ENCODE data around the gene ANKHD1.

ANKHD1 gene, protein sequence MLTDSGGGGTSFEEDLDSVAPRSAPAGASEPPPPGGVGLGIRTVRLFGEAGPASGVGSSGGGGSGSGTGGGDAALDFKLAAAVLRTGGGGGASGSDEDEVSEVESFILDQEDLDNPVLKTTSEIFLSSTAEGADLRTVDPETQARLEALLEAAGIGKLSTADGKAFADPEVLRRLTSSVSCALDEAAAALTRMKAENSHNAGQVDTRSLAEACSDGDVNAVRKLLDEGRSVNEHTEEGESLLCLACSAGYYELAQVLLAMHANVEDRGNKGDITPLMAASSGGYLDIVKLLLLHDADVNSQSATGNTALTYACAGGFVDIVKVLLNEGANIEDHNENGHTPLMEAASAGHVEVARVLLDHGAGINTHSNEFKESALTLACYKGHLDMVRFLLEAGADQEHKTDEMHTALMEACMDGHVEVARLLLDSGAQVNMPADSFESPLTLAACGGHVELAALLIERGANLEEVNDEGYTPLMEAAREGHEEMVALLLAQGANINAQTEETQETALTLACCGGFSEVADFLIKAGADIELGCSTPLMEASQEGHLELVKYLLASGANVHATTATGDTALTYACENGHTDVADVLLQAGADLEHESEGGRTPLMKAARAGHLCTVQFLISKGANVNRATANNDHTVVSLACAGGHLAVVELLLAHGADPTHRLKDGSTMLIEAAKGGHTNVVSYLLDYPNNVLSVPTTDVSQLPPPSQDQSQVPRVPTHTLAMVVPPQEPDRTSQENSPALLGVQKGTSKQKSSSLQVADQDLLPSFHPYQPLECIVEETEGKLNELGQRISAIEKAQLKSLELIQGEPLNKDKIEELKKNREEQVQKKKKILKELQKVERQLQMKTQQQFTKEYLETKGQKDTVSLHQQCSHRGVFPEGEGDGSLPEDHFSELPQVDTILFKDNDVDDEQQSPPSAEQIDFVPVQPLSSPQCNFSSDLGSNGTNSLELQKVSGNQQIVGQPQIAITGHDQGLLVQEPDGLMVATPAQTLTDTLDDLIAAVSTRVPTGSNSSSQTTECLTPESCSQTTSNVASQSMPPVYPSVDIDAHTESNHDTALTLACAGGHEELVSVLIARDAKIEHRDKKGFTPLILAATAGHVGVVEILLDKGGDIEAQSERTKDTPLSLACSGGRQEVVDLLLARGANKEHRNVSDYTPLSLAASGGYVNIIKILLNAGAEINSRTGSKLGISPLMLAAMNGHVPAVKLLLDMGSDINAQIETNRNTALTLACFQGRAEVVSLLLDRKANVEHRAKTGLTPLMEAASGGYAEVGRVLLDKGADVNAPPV (N-terminal part only)

DNA sequence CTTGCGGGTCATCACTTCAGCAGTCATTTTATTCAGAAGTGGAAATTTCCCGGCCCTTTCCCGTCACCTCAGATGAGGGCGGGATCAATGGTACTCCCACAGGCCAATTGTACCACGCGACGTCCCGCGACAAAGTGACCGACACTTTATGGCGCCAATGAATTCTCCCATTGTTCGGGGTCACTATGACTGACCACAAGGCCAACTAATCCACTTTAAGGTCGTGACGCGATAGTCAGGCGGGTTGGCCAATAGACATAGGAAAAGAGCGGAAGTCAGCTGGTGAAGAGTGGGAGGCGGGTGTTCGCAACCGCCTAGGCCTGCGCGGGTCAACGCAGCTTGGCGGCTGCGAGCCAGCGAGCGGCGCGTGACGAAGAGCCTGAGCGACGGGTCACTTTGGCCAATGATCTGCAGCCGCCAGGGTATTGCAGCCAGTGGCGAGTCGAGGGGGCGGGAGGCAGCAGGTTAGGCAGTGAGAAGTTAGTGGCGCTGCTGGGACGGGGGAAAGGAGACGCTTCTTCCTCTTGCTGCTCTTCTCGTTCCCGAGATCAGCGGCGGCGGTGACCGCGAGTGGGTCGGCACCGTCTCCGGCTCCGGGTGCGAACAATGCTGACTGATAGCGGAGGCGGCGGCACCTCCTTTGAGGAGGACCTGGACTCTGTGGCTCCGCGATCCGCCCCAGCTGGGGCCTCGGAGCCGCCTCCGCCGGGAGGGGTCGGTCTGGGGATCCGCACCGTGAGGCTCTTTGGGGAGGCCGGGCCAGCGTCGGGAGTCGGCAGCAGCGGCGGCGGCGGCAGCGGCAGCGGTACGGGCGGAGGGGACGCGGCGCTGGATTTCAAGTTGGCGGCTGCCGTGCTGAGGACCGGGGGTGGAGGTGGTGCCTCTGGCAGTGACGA is at the start of gene ANKHD1:
ANKHD1 (plus strand) TSS at position 472 of the 896 bp plus-strand sequence; CDS start at position 607, 135 bp downstream.
- DNase-seq, result peak; percentile 98

DNA sequence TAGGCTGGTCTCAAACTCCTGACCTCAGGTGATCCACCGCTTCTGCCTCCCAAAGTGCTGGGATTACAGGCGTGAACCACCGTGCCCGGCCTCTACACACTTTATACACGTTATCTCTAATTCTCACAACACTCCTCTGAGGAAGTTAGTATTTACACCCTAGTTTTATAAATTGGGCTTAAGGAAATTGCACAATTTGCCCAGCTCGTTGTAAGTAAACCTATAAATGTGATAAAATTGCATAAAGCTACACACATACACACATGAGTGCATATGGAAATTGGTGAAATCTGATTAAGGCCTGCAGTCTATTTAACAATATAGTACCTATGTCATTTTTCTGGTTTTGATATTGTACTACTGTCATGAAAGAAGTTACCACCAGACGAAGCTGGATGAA is 46.1 kb upstream of the ANKHD1 start:
- DNase-seq, result no peak

DNA sequence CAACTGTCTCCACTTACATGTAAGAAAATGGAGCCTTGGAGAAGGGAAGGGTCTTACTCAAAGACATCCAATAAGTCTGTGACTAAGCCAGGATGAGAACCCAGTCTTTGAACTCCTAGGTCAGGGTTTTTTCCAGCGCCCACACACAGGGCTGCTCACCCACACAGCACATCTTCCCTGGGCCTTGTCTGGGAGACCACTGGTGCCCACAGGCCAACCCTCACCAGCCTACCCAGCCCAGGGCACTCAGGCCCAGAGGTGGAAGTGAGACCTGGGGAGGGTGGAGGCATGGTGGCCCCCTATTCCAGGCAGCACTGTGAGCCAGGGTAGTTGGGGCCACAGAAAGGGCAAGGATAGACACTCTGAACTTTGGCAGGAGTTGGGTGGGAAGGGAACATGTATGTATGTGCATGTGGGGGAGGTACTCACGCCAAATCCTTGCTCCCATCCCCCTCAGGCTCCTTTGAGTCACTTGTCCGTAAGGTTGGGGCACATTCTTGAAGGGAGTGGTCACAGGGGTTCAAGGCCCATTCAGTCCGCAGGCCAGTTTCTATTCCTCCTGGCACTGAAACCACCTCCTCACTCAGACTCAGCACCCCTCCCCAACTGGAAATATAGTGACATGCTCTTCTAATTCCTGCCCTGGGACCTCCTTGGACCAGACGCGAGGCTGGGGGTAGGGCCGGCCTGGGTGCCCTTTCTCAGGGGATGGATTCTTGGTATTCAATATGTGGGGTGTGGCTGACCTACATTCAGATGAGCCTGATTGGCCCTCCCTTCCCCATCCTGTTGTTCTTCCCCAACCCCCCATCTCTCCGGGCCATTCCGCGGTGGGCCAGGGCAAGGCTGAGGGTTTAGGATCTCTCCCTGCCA is 44.5 kb upstream of the ANKHD1 start:
- no peak for DNase-seq

DNA sequence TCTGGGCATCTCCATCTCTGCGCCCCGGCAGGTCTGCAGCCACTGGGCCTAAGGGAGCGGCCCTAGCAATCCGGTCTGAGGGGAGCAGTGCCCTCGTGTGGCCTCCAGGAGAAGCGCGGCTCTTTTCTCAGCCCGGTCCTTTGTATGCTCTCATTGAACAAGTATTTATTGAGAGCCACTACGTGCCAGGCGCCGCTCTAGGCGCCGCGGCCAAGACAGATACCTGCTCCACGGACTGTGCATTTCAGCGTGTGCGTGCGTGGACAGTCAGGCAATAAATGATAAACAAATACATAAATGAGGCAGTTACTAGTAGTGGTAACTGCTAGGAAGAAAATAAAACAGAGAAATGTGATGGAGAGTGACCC is 43.9 kb upstream of the ANKHD1 start:
- peak; percentile 68 for DNase-seq

DNA sequence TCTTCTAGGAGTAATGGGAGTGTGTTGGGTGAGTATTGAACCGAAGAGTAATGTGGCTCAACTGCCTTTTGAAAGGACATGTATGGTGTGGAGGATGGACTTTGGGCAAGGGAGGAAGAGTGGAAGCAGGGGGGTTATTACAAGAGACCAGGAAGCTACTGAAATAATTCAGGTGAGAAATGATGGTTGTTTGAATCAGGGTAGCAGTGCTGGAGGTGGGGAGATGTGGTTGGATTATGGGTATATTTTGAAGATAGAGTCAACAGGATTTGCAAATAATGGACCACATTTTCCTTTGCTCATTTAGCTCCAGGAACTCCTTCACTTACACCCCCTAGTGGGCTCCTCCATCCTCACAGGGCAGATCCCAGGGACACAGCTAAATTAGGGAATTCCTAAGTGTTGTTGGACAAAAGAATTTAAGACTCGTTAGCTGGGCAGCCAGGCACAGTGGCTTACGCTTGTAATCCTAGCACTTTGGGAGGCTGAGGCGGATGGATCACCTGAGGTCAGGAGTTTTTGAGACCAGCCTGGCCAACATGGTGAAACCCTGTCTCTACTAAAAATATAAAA is 42.8 kb upstream of the ANKHD1 start:
- DNase-seq, result no peak

DNA sequence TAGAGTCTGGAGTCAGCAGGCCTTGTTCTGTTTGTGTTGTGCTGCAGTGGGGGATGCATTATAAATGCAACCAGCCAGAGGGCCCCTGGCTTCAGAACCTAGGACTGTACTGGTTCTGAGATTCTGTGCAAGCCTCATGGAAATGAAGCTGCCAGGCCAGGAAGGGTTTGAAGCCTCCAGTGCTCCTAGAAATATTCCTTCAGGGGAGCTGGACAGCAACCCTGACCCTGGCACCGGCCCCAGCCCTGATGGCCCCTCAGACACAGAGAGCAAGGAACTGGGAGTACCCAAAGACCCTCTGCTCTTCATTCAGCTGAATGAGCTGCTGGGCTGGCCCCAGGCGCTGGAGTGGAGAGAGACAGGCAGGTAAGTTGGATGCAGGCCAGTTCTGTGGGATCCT is 41.5 kb upstream of the ANKHD1 start, which contains the start of gene SLC4A9:
SLC4A9 (plus strand) TSS at position 94 of the 400 bp plus-strand sequence; CDS start at position 137, 43 bp downstream.
- no peak for DNase-seq

DNA sequence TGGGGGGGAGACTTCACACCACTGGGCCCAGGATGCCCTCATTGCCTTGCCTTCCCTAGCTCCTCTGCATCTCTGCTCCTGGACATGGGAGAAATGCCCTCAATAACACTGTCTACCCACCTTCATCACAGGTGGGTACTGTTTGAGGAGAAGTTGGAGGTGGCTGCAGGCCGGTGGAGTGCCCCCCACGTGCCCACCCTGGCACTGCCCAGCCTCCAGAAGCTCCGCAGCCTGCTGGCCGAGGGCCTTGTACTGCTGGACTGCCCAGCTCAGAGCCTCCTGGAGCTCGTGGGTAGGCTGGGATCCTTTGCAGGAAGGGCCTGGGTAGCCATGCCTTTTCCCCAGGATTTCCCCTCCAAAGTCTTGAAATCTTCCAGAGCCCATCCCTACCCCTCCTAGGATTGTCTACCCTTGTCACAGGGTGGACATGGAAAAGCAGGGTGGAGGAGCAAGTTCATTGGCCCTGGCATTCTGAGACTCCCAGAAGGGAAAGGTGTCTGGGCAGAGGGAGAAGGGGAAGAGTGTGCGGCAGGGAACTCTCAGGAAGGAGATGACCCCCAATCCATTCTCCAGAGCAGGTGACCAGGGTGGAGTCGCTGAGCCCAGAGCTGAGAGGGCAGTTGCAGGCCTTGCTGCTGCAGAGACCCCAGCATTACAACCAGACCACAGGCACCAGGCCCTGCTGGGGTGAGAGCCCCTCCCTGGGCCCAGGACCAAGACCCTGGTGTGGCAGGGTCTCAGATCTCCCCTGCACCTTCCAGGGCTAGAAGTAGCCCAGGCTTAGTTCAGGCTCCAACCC is 40.8 kb upstream of the ANKHD1 start:
- DNase-seq, result no peak

DNA sequence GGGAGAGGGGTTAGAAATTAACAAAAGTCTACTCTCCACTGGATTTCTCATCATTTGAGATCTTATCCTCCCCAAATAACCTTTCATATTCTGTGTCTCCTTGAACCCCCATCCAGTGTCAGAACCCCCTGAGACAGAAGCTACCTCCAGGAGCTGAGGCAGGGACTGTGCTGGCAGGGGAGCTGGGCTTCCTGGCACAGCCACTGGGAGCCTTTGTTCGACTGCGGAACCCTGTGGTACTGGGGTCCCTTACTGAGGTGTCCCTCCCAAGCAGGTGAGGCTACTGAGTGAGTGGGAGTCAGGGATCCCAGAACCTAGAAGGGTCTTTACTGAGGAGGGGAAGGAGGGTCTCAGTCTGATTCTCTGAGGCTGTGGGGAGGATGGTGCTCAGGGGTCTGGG is 39.7 kb upstream of the ANKHD1 start:
- DNase-seq, result no peak

DNA sequence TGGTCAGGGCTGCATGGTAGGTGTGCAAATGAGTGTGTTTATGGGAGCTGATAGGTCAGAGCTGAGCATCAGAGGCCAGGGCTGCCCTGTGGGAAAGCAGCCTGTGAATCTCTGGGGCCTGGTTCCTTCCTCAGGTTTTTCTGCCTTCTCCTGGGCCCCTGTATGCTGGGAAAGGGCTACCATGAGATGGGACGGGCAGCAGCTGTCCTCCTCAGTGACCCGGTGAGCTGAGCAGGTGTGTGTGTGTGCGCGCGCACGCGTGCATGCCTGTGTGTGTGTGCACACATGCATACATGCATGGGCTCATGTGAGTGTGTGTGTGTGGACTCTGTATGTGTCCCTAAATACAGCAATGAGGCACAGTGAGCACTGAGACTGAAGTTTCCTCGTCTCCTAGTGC is 39.3 kb upstream of the ANKHD1 start:
- no peak for DNase-seq

DNA sequence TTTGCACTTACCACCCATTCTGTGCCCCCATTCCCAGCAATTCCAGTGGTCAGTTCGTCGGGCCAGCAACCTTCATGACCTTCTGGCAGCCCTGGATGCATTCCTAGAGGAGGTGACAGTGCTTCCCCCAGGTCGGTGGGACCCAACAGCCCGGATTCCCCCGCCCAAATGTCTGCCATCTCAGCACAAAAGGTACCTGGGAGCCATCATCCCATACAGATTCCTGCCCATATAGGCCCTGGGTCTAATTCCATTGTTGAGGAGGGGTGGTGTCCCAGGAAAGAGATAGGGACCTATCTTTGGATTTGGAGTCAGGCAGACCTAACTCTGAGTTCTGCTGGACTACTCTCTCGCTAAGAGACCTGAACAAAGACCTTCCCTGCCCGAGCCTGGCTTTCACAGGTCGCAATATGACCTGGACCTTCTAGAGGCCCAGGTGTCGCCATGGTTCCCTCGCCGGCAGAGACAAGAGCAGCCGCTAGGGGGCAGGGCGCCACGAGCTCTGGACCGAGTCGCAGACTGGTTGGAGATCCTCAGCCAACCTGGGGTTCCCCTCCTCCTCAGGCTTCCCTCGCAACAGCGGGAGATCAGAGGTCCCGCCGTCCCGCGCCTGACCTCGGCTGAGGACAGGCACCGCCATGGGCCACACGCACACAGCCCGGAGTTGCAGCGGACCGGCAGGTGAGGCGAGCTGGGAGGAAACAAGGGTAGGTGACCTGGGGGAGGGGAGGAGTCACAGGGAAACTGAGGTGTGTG is 38.6 kb upstream of the ANKHD1 start:
- peak; percentile 77 for DNase-seq

DNA sequence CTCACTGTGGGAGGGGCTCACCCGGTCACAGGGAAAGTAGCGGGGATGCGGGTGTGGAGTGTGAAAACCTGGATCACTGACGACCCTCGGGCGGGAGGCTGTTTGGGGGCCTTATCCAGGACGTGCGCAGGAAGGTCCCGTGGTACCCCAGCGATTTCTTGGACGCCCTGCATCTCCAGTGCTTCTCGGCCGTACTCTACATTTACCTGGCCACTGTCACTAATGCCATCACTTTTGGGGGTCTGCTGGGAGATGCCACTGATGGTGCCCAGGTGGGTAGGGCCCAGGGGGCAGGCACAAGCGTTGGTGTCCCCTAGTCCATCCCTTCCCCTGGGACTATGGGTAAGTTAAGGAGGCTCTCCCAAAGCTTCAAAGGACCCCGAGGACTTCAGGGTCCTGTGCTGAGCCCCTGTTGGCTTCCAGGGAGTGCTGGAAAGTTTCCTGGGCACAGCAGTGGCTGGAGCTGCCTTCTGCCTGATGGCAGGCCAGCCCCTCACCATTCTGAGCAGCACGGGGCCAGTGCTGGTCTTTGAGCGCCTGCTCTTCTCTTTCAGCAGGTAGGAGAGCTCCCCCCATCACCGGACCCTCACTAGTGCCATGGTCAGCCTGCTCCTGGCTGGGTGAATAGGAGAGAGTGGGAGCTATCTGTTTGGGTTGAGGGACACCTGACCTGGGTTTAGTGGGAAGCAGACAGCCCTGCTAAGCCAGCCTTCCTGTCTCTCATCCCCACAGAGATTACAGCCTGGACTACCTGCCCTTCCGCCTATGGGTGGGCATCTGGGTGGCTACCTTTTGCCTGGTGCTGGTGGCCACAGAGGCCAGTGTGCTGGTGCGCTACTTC is 37.8 kb upstream of the ANKHD1 start:
- DNase-seq, result no peak

DNA sequence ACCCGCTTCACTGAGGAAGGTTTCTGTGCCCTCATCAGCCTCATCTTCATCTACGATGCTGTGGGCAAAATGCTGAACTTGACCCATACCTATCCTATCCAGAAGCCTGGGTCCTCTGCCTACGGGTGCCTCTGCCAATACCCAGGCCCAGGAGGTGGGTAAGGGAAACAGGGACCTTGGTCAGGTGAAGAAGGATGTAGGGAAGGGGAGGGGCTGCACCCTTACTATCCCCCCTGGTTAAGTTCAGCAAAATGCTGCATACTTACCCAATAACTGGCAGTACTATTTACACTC is 37.2 kb upstream of the ANKHD1 start:
- no peak for DNase-seq

DNA sequence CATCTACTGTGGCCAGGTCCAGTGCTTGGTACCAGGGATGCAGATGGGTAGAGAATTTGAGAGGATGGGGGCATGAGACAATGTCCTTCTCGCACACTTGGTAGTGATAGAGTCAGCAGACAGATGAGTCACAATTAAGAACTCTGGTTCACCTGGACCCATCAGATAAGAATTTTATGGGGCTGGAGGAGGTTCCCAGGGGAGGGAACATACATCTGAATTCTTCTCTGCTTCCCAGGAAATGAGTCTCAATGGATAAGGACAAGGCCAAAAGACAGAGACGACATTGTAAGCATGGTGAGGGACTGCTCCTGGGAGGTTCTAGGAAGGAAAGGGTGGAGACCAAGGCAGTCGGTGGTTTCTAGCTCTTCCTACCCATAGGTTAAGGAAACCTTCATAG is 36.4 kb upstream of the ANKHD1 start:
- no peak for DNase-seq

DNA sequence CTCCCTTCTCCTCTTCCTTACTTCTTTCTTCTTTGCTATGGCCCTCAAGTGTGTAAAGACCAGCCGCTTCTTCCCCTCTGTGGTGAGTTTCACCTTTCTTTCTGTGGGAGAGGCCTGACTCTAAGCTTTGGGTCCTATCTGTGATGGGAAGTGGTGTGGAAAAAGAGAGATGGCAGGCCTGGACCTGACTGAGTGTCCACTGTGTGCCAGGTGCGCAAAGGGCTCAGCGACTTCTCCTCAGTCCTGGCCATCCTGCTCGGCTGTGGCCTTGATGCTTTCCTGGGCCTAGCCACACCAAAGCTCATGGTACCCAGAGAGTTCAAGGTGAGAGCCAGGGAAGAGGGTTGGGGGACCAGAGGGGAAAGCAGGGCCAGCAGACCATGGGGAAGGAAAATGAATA is 35.7 kb upstream of the ANKHD1 start:
- DNase-seq, result no peak

DNA sequence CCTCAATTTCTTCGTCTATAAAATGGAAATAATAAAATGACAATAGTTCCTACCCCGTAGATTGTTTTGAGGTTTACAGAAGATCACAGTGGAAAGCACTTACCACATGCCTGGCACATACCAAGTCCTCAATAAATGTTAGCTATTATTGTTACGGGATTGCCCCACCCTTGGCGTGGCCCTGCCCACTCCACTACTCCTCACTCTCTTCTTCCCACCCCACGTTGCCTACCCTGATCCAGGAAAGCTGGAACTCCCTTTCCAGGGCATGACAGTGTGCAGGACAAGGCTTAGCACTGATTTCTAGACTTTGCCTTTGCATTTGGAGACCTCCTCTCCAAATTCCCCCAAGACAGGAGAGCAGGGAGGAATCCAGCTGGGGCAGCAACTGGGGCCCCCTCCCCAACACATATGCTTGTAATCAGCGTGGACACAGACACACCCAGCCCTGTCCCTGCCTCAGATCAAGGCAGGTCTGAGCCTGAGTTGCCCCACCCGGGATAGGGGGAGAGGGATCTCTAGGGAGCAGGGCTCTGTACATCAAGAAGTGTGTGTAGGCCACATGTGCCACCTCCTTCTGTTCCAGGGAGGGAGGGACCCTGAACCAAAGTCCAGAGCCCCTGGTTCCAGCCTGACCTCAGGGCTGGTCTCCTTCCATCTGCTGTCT is 34.9 kb upstream of the ANKHD1 start:
- no peak for DNase-seq

DNA sequence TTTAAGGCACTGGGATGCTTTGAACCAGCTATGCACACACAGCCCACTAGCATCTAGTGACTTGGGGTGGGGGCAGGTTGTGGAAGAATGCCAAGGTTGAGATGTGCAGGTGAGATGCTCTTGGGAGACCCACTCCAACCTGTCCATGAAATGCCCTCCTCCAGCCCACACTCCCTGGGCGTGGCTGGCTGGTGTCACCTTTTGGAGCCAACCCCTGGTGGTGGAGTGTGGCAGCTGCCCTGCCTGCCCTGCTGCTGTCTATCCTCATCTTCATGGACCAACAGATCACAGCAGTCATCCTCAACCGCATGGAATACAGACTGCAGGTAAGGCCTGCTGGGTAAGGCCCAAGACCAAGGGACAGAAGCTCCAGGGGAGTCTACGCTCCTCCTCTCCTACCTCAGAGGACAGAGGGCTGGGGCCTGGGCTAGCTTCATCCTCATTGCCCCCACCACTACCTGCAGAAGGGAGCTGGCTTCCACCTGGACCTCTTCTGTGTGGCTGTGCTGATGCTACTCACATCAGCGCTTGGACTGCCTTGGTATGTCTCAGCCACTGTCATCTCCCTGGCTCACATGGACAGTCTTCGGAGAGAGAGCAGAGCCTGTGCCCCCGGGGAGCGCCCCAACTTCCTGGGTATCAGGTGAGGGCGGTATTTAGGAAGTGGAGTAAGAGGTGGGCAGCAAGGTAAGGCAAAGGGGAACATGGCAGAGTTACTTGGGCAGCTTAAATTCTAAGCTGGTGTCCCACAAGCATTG is 34.2 kb upstream of the ANKHD1 start:
- DNase-seq, result no peak
